CD8-positive, alpha-beta memory T cell (primary cell): ENCODE measurements around the gene SYNGR1. TPM values are rescaled to one million over a fixed set of nuclear protein-coding genes. Genes with fewer than 3 reads are reported as not detected.
A peak's percentile ranks its signal among the peaks of the same experiment; 100 is the strongest.

Experiments used
- CTCF ChIA-PET: fragments of 350-600 bp; sonication (Branson Sonifier 250); formaldehyde crosslinking; loops from one replicate; lab custom pipeline; 2021; ENCODE audit warnings: antibody characterized with exemption; lab: Charles Lee
- POLR2A ChIA-PET: fragments of 350-600 bp; sonication (Branson Sonifier 250); formaldehyde crosslinking; loops from one replicate; lab custom pipeline; 2021; ENCODE audit warnings: antibody characterized with exemption; lab: Charles Lee
- DNase-seq, 5 donors: peaks; one replicate each; pipeline versions ENCODE4 v3.0.0 to v3.0.0-alpha.2; 2020 to 2022; ENCODE audit warnings: mixed read lengths in 1 of 5
- H3K27ac ChIP-seq: one replicate; pipeline ENCODE4 v1.7.0; 2013; ENCODE audit warnings: low read depth, mild to moderate bottlenecking, low read length, moderate library complexity
- H3K27me3 ChIP-seq: 2 replicates; pipeline ENCODE4 v1.7.0; 2013; ENCODE audit warnings: low read length, mild to moderate bottlenecking; ENCODE audit not compliant: insufficient read depth, poor library complexity, severe bottlenecking
- H3K36me3 ChIP-seq: 2 replicates; pipeline ENCODE4 v1.7.0; 2013; ENCODE audit warnings: mild to moderate bottlenecking, low read length, moderate library complexity; ENCODE audit not compliant: insufficient read depth
- H3K4me1 ChIP-seq: 2 replicates; pipeline ENCODE4 v1.7.0; 2013; ENCODE audit warnings: mild to moderate bottlenecking, low read length, moderate library complexity; ENCODE audit not compliant: insufficient read depth
- H3K4me3 ChIP-seq: 2 replicates; pipeline ENCODE4 v1.7.0; 2013; ENCODE audit warnings: mild to moderate bottlenecking, low read length
- H3K9me3 ChIP-seq: 2 replicates; pipeline ENCODE4 v1.7.0; 2013; ENCODE audit warnings: mild to moderate bottlenecking, low read length
- H3K27ac Mint-ChIP-seq, 8 donors: one replicate each; pipeline ENCODE4 v1.8.0; 2020 to 2021; ENCODE audit warnings: mixed read lengths in 8 of 8, mild to moderate bottlenecking in 6 of 8, inconsistent platforms in 3 of 8, moderate library complexity in 3 of 8
- H3K27me3 Mint-ChIP-seq, 2 donors: one replicate each; pipeline ENCODE4 v1.8.0; 2020 to 2021; ENCODE audit warnings: mixed read lengths in 2 of 2, mild to moderate bottlenecking in 1 of 2, moderate library complexity in 1 of 2
- H3K36me3 Mint-ChIP-seq, 3 donors: one replicate each; pipeline ENCODE4 v1.8.0; 2020 to 2021; ENCODE audit warnings: mixed read lengths in 3 of 3, inconsistent platforms in 1 of 3, mild to moderate bottlenecking in 1 of 3
- H3K4me1 Mint-ChIP-seq, 3 donors: one replicate each; pipeline ENCODE4 v1.8.0; 2020 to 2021; ENCODE audit warnings: mixed read lengths in 3 of 3, inconsistent platforms in 1 of 3, mild to moderate bottlenecking in 1 of 3
- H3K4me3 Mint-ChIP-seq, 7 donors: one replicate each; pipeline ENCODE4 v1.8.0; 2020 to 2021; ENCODE audit warnings: mixed read lengths in 7 of 7, mild to moderate bottlenecking in 6 of 7, moderate library complexity in 4 of 7, inconsistent platforms in 2 of 7
- H3K9me3 Mint-ChIP-seq, 5 donors: one replicate each; pipeline ENCODE4 v1.8.0; 2020 to 2022; ENCODE audit warnings: mixed read lengths in 5 of 5, mild to moderate bottlenecking in 3 of 5, moderate library complexity in 2 of 5, inconsistent platforms in 1 of 5
- polyA plus RNA-seq: library from polyadenylated mRNA; unstranded; fragments of 300-500 nt; fragmentation: Illumina TruSeq; gene quantifications from one replicate; pipeline ENCODE4 v1.2.3, GENCODE V29; 2021
- total RNA-seq, 2 experiments: library from RNA; stranded (reverse); gene quantifications; one replicate each; pipeline ENCODE4 v1.2.3, GENCODE V29; 2021

Gene SYNGR1
- total and polyA plus RNA-seq, 3 experiments from 2014 or later: 2.4 to 10.1 (median 2.9) TPM

DNA sequence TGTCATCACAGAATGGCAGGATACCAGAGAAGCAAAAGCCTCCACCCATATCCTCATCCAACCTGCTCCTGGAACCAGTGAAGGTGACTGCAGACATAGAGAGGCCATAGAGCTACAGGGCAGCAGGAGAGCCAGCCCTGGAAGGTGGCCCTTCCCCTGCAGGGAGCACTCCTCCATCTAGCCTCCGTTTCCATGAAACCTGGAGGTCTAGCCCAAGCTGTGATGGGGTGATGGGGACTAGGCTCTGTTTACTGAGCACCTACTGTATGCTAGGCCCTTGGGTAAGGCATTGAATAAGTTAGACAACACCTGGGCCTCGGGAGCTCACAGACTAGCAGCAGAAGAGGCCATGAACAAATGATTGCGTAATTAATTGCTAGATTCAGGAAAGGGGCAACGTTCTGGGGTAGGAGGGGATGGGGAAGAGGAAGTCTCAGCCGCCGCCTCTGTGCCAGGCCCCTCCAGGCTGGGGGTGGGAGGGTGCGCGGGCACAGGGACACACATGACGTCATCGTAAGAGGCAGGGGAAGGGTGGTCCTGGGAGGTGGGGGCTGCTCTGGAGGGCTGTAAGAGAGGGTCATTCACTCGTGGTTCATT lies 784 bp upstream of the SYNGR1 start:
- Mint-ChIP-seq H3K4me3 (peak overlapping the region; percentile 25 to 87 (median 81)), H3K4me1 (peaks cover 4 to 39% (median 15%) of the 10 kb centered on the region in 3 donors), H3K27ac (peak overlapping the region in 5 of 8 donors; percentile 71 to 85 (median 77)), H3K27me3 (peaks cover 20 to 34% of the 10 kb centered on the region in 2 donors), H3K36me3 (peaks cover 0 to 2% (median 0%) of the 10 kb centered on the region in 3 donors), H3K9me3 (no peaks in the 10 kb centered on the region)
- H3K36me3 ChIP-seq: no peaks in the 10 kb centered on the region
- POLR2A ChIA-PET: interaction anchor here (0.9 kb wide), 1 partner anchor 180 kb away, joined by 3 read pairs; no protein-coding TSS in a partner anchor
- H3K4me1 ChIP-seq: peaks cover 6% of the 10 kb centered on the region
- H3K9me3 ChIP-seq: no peaks in the 10 kb centered on the region
- CTCF ChIA-PET: interaction anchor here (1.0 kb wide), 1 partner anchor 50 kb away, joined by 3 read pairs; no protein-coding TSS in a partner anchor
- DNase-seq: no peak
- H3K27me3 ChIP-seq: peaks cover 11% of the 10 kb centered on the region
- H3K27ac ChIP-seq: peak overlapping the region; percentile 22
- H3K4me3 ChIP-seq: peak overlapping the region; percentile 42

DNA sequence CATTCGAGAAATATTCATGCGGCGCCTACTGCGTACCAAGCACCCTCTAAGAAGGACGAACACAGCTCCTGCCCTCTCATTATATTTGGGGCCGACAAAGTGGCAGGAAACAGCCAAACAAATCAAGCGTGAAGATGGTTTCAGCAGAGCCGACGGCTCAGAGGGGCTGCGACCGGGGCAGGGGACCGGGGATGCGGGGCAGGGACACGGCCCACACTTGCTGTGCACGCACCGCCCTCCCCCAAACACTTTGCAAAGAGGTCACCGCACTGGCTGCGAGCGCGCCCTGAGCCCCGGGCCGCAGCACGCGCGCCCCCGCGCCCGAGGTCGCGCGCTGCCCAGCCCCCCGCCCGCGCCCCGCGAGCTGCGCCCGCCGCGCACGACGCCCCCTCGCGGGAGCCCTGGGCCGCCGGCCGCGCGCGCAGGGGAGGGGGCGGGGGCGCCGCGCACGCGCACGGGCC lies 255 bp upstream of the SYNGR1 start:
- H3K9me3 Mint-ChIP-seq: no peaks in the 10 kb centered on the region
- peaks cover 6% of the 10 kb centered on the region for H3K4me1 ChIP-seq
- H3K36me3 Mint-ChIP-seq: peaks cover 0 to 2% (median 0%) of the 10 kb centered on the region in 3 donors
- peaks cover 11% of the 10 kb centered on the region for H3K27me3 ChIP-seq
- no peaks in the 10 kb centered on the region for H3K36me3 ChIP-seq
- CTCF ChIA-PET: interaction anchor here (1.0 kb wide), 1 partner anchor 49 kb away, joined by 3 read pairs; no protein-coding TSS in a partner anchor
- H3K4me3 ChIP-seq: peak overlapping the region; percentile 42
- POLR2A ChIA-PET: interaction anchor here (0.9 kb wide), 2 partner anchors 30 to 180 kb away, joined by 3 read pairs; partner anchors contain the start of gene RPL3
- H3K27ac ChIP-seq: peak overlapping the region; percentile 22
- no peaks in the 10 kb centered on the region for H3K9me3 ChIP-seq
- peaks cover 4 to 39% (median 15%) of the 10 kb centered on the region in 3 donors for H3K4me1 Mint-ChIP-seq
- peaks cover 20 to 32% of the 10 kb centered on the region in 2 donors for H3K27me3 Mint-ChIP-seq
- H3K4me3 Mint-ChIP-seq: peak overlapping the region; percentile 25 to 87 (median 81)
- DNase-seq: peak in 2 of 5 donors; percentile 14 to 58
- H3K27ac Mint-ChIP-seq: peak overlapping the region in 5 of 8 donors; percentile 71 to 85 (median 77)

DNA sequence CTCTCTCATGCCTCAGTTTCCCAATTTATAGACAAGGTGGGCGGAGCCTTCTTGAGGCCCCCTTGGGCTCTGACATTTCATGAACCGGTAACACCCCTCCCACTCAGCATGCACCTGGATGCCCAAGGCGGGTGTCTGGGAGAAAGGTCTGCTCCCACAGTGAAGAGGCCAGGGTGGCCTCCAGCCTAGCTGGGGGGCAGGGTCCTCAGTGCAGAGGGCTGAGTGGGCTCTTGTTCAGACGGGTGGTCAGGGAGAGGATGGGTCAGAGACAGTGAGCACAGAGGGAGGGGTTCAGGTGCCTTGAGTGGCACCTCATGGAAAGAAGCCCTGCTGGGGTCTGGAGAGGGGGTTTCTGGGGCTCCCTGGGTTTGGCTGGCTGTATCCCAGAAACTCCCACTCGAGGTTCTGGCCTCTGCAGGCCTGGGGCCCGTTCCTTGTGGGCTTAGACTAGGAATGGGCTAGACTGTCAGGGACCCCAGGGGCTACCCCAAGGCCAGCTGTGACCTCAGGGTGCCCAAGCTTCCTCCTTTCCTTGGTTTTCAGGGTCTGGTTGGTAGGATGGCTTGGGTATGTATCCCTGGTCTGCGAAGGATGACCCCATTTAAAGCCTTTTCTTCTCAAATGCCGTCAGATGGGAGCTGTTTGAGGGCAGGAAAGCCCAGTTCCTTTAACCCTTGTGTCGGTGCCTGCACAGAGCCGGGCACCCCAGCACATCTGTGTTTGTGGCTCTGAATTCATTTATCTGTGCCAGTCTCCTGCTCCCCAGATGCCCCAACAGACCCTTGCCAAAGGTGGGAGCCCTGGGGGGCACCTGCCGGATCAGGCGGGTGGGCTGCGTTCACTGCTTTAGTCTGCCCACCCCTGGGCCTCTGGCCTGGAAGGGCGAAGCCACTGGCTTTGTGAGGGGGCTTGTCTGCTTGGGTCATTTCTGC lies 1.2 kb downstream of the SYNGR1 start:
- ChIA-PET CTCF (interaction anchor here (0.8 to 1.0 kb wide), 2 partner anchors 8 to 178 kb away, joined by 3 to 4 read pairs; no protein-coding TSS in a partner anchor), POLR2A (interaction anchor here (0.5 to 1.0 kb wide), 3 partner anchors 21 to 178 kb away, joined by 3 to 5 read pairs (median 4); no protein-coding TSS in a partner anchor)
- Mint-ChIP-seq H3K27me3 (peaks cover 20 to 30% of the 10 kb centered on the region in 2 donors), H3K36me3 (peaks cover 0 to 2% (median 0%) of the 10 kb centered on the region in 3 donors), H3K4me3 (peak overlapping the region; percentile 74 to 82 (median 79)), H3K9me3 (no peaks in the 10 kb centered on the region), H3K4me1 (peaks cover 4 to 39% (median 15%) of the 10 kb centered on the region in 3 donors), H3K27ac (peak overlapping the region in 4 of 8 donors; percentile 15 to 83 (median 78))
- no peak overlapping the region for H3K27ac ChIP-seq
- H3K27me3 ChIP-seq: peaks cover 11% of the 10 kb centered on the region
- no peak for DNase-seq
- H3K36me3 ChIP-seq: no peaks in the 10 kb centered on the region
- no peaks in the 10 kb centered on the region for H3K9me3 ChIP-seq
- H3K4me3 ChIP-seq: peak overlapping the region; percentile 37
- peaks cover 6% of the 10 kb centered on the region for H3K4me1 ChIP-seq

DNA sequence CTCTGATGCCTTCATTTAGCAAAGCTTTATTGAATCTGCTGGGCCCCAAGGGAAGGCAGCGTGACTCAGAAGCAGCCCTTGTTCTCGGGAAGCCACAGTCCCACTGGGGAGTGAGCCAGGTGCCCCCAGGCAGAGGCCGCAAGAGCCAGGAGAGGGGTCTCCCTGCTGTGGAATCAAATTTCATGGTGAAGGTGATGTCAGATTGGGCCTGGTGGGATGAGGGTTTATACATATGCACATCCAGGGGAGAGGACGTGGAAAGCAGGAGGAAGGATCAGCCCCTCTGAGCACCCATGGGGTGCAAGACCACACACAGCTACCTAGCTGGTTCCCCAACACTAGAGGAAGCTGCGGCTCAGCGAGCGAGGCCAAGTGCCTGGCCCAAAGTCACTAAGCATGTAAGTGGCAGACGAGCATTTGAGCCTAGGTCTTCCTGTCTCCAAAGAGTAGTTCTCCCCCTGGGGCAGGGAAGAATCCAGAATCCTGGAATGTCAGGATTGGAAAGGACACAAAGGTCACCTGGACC lies 2.0 kb downstream of the SYNGR1 start:
- H3K4me1 ChIP-seq: peaks cover 6% of the 10 kb centered on the region
- Mint-ChIP-seq H3K4me1 (peaks cover 4 to 39% (median 15%) of the 10 kb centered on the region in 3 donors), H3K4me3 (peak overlapping the region in 6 of 7 donors; percentile 36 to 81 (median 69)), H3K9me3 (no peaks in the 10 kb centered on the region), H3K36me3 (peaks cover 0 to 2% (median 0%) of the 10 kb centered on the region in 3 donors), H3K27me3 (peaks cover 22 to 26% of the 10 kb centered on the region in 2 donors), H3K27ac (peak overlapping the region in 4 of 8 donors; percentile 70 to 83 (median 76))
- ChIA-PET CTCF (interaction anchor here (0.8 to 1.3 kb wide), 3 partner anchors 9 to 177 kb away, joined by 3 to 4 read pairs (median 3); no protein-coding TSS in a partner anchor), POLR2A (interaction anchor here (0.5 to 1.0 kb wide), 4 partner anchors 20 to 1849 kb away, joined by 3 to 5 read pairs (median 4); no protein-coding TSS in a partner anchor)
- H3K4me3 ChIP-seq: no peak overlapping the region
- no peaks in the 10 kb centered on the region for H3K36me3 ChIP-seq
- H3K9me3 ChIP-seq: no peaks in the 10 kb centered on the region
- H3K27ac ChIP-seq: no peak overlapping the region
- peaks cover 11% of the 10 kb centered on the region for H3K27me3 ChIP-seq
- DNase-seq: peak in 2 of 5 donors; percentile 32 to 64

DNA sequence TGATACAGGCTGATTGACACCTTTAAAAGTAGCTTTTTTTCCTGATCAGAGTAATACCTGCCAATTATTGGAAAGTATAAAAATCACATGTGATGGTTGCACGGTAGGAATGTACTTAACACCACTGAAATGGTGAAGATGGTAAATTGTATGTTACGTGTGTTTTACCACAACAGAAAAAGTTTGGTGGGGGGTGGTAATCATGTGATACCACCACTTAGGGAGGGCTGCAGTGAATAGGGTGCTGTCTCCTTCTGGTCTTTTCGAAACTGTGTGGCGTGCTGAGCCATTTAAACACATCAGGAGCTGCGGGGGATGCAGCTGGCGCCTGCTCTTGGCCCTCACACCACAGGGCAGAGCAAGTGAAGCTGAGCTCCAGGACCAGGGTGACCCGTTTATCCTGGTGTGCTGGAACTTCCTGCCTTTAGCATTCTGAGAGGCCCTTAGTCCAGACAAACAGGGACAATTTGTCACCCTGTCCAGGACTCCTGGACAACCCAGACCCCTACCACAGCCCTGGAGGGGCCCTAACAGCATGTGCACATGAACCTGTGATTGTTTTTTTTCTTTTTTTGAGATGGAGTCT lies 2.6 kb downstream of the SYNGR1 start:
- CTCF ChIA-PET: interaction anchor here (0.8 to 1.3 kb wide), 3 partner anchors 9 to 177 kb away, joined by 3 to 4 read pairs (median 3); no protein-coding TSS in a partner anchor
- Mint-ChIP-seq H3K9me3 (no peaks in the 10 kb centered on the region), H3K4me3 (peak overlapping the region in 3 of 7 donors; percentile 62 to 75 (median 66)), H3K4me1 (peaks cover 4 to 39% (median 15%) of the 10 kb centered on the region in 3 donors), H3K36me3 (peaks cover 0 to 2% (median 0%) of the 10 kb centered on the region in 3 donors), H3K27ac (peak overlapping the region in 3 of 8 donors; percentile 73 to 83 (median 79)), H3K27me3 (peaks cover 22 to 26% of the 10 kb centered on the region in 2 donors)
- Histone ChIP-seq H3K4me1 (peaks cover 6% of the 10 kb centered on the region), H3K27me3 (peaks cover 11% of the 10 kb centered on the region), H3K4me3 (no peak overlapping the region), H3K27ac (no peak overlapping the region), H3K9me3 (no peaks in the 10 kb centered on the region), H3K36me3 (no peaks in the 10 kb centered on the region)
- peak in 1 of 5 donors; percentile 25 for DNase-seq
- POLR2A ChIA-PET: interaction anchor here (0.5 to 0.9 kb wide), 3 partner anchors 34 to 1848 kb away, joined by 4 to 5 read pairs (median 4); no protein-coding TSS in a partner anchor

DNA sequence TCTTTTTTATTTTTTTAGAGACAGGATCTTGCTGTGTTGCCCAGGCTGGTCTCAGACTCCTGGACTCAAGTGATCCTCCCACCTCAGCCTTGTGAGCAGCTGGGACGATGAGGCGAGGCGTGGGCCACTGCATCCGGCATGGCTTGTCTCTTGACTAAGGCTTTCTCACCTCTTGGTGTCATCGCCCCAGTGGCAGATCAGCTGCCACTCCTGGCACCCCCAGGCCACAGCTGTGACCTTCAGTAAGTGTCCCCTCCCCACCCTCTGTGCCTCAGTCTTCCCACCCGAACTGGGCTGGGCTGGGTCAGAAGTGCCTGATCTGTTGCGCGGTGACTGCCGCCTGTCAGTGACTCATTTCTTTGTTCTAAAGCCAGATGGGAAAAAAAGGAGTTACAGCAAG lies 3.6 kb downstream of the SYNGR1 start:
- H3K4me3 Mint-ChIP-seq: peak overlapping the region in 1 of 7 donors; percentile 67
- H3K27me3 Mint-ChIP-seq: peaks cover 22 to 24% of the 10 kb centered on the region in 2 donors
- H3K27me3 ChIP-seq: peaks cover 11% of the 10 kb centered on the region
- H3K36me3 ChIP-seq: no peaks in the 10 kb centered on the region
- peaks cover 4 to 39% (median 15%) of the 10 kb centered on the region in 3 donors for H3K4me1 Mint-ChIP-seq
- no peaks in the 10 kb centered on the region for H3K9me3 ChIP-seq
- no peaks in the 10 kb centered on the region for H3K9me3 Mint-ChIP-seq
- peaks cover 6% of the 10 kb centered on the region for H3K4me1 ChIP-seq
- H3K27ac ChIP-seq: no peak overlapping the region
- H3K36me3 Mint-ChIP-seq: peaks cover 0 to 2% (median 0%) of the 10 kb centered on the region in 3 donors
- ChIA-PET POLR2A (no interaction called here), CTCF (interaction anchor here (1.2 to 2.0 kb wide), 2 partner anchors 10 to 59 kb away, joined by 3 to 6 read pairs; no protein-coding TSS in a partner anchor)
- peak in 1 of 5 donors; percentile 36 for DNase-seq
- H3K4me3 ChIP-seq: no peak overlapping the region
- H3K27ac Mint-ChIP-seq: peak overlapping the region in 3 of 8 donors; percentile 12 to 68 (median 26)
